Vagina (tissue), 2 donors: Measurements from ENCODE around the gene MTA3.

Experiments used
- CTCF ChIP-seq, 3 experiments: fragments of 450-650 bp in 2 of 3; fragments of 200-600 bp in 1 of 3; sonication (generic) in 1 of 3; IDR thresholded peaks; one replicate each; pipeline ENCODE4 v1.5.1; 2017 to 2019; ENCODE audit warnings: antibody characterized with exemption in 3 of 3, mild to moderate bottlenecking in 2 of 3, moderate library complexity in 2 of 3
- POLR2AphosphoS5 ChIP-seq, 2 donors: sonication (generic); formaldehyde crosslinking; IDR thresholded peaks; one replicate each; pipeline ENCODE4 v1.9.0; 2017; ENCODE audit warnings: antibody characterized with exemption in 2 of 2, mild to moderate bottlenecking in 2 of 2, low read depth in 1 of 2; ENCODE audit not compliant: insufficient read depth in 1 of 2

GRCh38 chr2:42747422-42747821 lies 179.0 kb downstream of the MTA3 start:
- TF ChIP-seq POLR2AphosphoS5 (IDR thresholded peaks at IDR 0.05; ENCODE audit: insufficient read depth in 1 of 2, low read depth in 1 of 2) (no peak), CTCF (IDR thresholded peaks at IDR 0.05) (no peak)
